ELF-1 (cell line): ENCODE measurements around the gene ONECUT3.

Experiments
- DNase-seq: peaks from one replicate; pipeline ENCODE4 v3.0.0-alpha.2; 2016; ENCODE audit warnings: low read depth, low spot score

The ONECUT3 gene

GRCh38 chr19:1768248-1768647 is 14.9 kb downstream of the ONECUT3 start:
- DNase-seq, result peak; percentile 81

GRCh38 chr19:1768918-1769644 is 15.8 kb downstream of the ONECUT3 start:
- no peak for DNase-seq

- DNase-seq, result no peak
Measured at GRCh38 chr19:1769645-1769985, 16.3 kb downstream of the ONECUT3 start.

GRCh38 chr19:1770866-1771576 is 17.7 kb downstream of the ONECUT3 start:
- DNase-seq, result no peak

GRCh38 chr19:1773184-1773583 is 19.9 kb downstream of the ONECUT3 start:
- DNase-seq, result no peak

- DNase-seq, result peak; percentile 89
Measured at GRCh38 chr19:1774989-1775772, 21.9 kb downstream of the ONECUT3 start.

- DNase-seq, result no peak
Measured at GRCh38 chr19:1775951-1776605, 22.8 kb downstream of the ONECUT3 start.

GRCh38 chr19:1776606-1777147 is 23.4 kb downstream of the ONECUT3 start:
- DNase-seq, result no peak

GRCh38 chr19:1777149-1777548 is 23.8 kb downstream of the ONECUT3 start:
- no peak for DNase-seq

GRCh38 chr19:1779574-1779973 is 26.3 kb downstream of the ONECUT3 start:
- no peak for DNase-seq

GRCh38 chr19:1780272-1780958 is 27.1 kb downstream of the ONECUT3 start:
- DNase-seq, result peak; percentile 61

- no peak for DNase-seq
Measured at GRCh38 chr19:1782521-1782920, 29.2 kb downstream of the ONECUT3 start.

GRCh38 chr19:1783354-1783753 is 30.0 kb downstream of the ONECUT3 start:
- DNase-seq, result no peak

- DNase-seq, result no peak
Measured at GRCh38 chr19:1783874-1784273, 30.6 kb downstream of the ONECUT3 start.

- DNase-seq, result no peak
Measured at GRCh38 chr19:1785310-1785709, 32.0 kb downstream of the ONECUT3 start.

- no peak for DNase-seq
Measured at GRCh38 chr19:1786668-1787067, 33.4 kb downstream of the ONECUT3 start.

GRCh38 chr19:1787116-1787515 is 33.8 kb downstream of the ONECUT3 start:
- DNase-seq, result no peak

- DNase-seq, result peak; percentile 38
Measured at GRCh38 chr19:1789261-1790041, 36.1 kb downstream of the ONECUT3 start.

- no peak for DNase-seq
Measured at GRCh38 chr19:1790054-1790792, 36.9 kb downstream of the ONECUT3 start.

- no peak for DNase-seq
Measured at GRCh38 chr19:1791879-1792278, 38.6 kb downstream of the ONECUT3 start.
